ENCODE data around the gene AKT2. TPM values are rescaled to one million over a fixed set of nuclear protein-coding genes. Genes with fewer than 3 reads are reported as not detected.

The AKT2 gene
- total RNA-seq, 1 donor from 2014 or later, result 197 TPM

DNA sequence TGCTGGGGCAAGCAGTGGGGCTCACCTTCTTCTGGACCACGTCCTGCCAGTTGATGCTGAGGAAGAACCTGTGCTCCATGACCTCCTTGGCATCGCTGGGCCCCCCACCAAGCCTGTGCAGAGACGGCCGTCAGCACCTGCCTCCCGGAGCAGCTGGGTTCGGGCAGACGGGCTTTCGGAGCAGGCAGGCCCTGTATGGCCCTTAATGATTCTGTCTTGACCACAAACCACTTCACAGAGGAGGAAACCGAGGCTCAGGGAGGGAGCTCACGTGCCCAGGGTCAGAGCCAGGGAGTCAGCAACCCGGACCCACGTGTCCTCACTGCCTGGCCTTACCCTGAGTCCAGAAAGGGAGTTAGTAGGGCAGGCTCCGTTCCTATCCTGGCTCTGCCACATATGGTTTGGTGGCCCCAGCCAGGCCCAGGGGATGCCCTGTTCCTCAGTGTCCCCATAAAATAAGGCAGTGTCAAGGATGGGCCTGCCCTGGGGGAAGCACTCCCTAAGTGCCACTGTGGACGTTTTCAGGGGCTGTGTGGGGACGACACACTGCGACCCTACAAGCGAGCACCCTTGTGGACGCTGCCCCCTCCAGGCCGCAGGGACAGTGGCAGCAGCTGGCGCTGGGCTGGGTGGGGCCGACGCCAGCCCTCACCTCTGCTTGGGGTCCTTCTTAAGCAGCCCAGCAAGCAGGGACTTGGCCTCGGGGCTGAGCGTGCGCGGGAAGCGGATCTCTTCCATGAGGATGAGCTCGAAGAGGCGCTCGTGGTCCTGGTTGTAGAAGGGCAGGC, 49.7 kb downstream of the AKT2 start:
- DNase-seq, result no peak

DNA sequence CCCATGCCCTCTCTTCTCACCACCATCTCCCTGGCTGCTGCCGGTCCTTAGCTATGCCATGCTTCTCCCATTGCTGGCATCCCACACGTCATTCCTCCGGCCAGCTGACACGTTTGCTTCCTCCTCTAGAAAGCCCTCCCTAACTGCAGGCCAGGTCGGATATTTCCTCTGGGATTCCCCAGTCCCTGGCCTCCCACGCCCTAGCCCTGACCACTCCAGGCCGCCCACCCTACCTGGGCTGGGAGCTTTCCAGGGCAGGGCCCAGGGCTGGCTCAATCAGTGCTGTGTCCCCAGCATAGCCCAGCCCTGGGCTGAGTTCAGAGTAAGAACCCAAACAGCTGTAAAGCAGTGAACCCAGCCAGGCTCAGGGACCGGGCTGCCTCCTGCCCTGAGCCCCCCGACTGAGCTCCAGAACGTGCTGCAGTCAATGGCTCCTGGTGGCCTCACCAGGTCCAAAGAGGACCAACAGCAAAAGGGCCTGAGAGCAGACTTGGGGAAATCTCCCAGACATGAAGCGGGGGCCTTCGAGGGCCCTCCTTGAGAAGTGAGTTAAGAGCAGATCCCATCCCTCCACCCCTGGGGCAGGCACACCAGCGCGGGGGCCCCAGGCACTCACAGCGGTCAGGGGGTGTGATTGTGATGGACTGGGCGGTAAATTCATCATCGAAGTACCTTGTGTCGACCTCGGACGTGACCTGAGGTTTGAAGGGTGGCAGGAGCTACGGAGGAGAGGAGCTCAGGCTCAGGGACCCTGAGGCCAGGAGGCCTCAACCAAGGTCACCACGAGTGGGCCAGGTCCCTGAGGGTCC, 50.5 kb downstream of the AKT2 start:
- H3K4me3 Mint-ChIP-seq (ENCODE audit: unreplicated experiment), result no peak overlapping the region
- H3K27ac Mint-ChIP-seq (ENCODE audit: unreplicated experiment), result no peak overlapping the region
- no peak for DNase-seq
- H3K36me3 Mint-ChIP-seq (ENCODE audit: unreplicated experiment), result no peaks in the 10 kb centered on the region
- H3K4me1 Mint-ChIP-seq (ENCODE audit: low read depth, unreplicated experiment), result peaks cover 5% of the 10 kb centered on the region
- TF ChIP-seq CTCF (IDR thresholded peaks at IDR 0.05; ENCODE audit: partially characterized antibody, unreplicated experiment), result no peak
- no peaks in the 10 kb centered on the region for H3K9me3 Mint-ChIP-seq (ENCODE audit: unreplicated experiment)
- H3K27me3 Mint-ChIP-seq (ENCODE audit: unreplicated experiment), result peaks cover 6% of the 10 kb centered on the region

More for the DNA sequence above, 49.7 kb downstream of the AKT2 start:
- Mint-ChIP-seq H3K36me3 (ENCODE audit: unreplicated experiment) (no peaks in the 10 kb centered on the region), H3K4me1 (ENCODE audit: low read depth, unreplicated experiment) (peaks cover 5% of the 10 kb centered on the region), H3K4me3 (ENCODE audit: unreplicated experiment) (no peak overlapping the region), H3K27me3 (ENCODE audit: unreplicated experiment) (peaks cover 6% of the 10 kb centered on the region), H3K27ac (ENCODE audit: unreplicated experiment) (no peak overlapping the region), H3K9me3 (ENCODE audit: unreplicated experiment) (no peaks in the 10 kb centered on the region)
- TF ChIP-seq CTCF (IDR thresholded peaks at IDR 0.05; ENCODE audit: partially characterized antibody, unreplicated experiment), result no peak

DNA sequence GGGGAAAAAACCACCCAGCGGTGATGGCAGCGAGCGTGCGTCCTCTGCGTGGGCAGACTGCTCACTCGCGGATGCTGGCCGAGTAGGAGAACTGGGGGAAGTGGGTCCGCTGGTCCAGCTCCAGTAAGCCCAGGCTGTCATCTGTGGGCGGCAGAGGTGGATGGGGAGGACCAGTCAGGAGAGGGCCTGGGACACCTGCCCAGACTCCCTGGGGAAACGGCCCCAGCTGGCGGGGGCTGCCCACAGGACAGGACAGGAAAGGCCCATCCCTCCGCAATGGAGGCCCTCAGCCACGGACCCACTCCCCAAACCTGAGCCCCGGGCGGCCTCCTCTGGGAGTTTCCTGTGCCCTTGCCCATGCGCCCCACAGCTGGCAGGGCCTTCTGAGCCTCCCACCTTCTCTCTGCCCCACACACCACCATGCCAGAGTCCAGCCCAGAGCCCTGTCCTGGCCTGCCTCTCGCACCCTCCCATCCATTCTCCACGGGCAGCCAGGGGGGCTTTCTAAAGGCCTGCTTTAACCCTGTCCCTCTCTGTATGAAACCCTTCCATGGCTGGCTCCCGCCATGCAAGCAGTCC, 51.2 kb downstream of the AKT2 start:
- H3K27me3 Mint-ChIP-seq (ENCODE audit: unreplicated experiment), result peaks cover 6% of the 10 kb centered on the region
- no peak for DNase-seq
- H3K9me3 Mint-ChIP-seq (ENCODE audit: unreplicated experiment), result no peaks in the 10 kb centered on the region
- H3K4me1 Mint-ChIP-seq (ENCODE audit: low read depth, unreplicated experiment), result peaks cover 5% of the 10 kb centered on the region
- H3K27ac Mint-ChIP-seq (ENCODE audit: unreplicated experiment), result no peak overlapping the region
- no peak for TF ChIP-seq CTCF (IDR thresholded peaks at IDR 0.05; ENCODE audit: partially characterized antibody, unreplicated experiment)
- no peaks in the 10 kb centered on the region for H3K36me3 Mint-ChIP-seq (ENCODE audit: unreplicated experiment)
- H3K4me3 Mint-ChIP-seq (ENCODE audit: unreplicated experiment), result no peak overlapping the region

DNA sequence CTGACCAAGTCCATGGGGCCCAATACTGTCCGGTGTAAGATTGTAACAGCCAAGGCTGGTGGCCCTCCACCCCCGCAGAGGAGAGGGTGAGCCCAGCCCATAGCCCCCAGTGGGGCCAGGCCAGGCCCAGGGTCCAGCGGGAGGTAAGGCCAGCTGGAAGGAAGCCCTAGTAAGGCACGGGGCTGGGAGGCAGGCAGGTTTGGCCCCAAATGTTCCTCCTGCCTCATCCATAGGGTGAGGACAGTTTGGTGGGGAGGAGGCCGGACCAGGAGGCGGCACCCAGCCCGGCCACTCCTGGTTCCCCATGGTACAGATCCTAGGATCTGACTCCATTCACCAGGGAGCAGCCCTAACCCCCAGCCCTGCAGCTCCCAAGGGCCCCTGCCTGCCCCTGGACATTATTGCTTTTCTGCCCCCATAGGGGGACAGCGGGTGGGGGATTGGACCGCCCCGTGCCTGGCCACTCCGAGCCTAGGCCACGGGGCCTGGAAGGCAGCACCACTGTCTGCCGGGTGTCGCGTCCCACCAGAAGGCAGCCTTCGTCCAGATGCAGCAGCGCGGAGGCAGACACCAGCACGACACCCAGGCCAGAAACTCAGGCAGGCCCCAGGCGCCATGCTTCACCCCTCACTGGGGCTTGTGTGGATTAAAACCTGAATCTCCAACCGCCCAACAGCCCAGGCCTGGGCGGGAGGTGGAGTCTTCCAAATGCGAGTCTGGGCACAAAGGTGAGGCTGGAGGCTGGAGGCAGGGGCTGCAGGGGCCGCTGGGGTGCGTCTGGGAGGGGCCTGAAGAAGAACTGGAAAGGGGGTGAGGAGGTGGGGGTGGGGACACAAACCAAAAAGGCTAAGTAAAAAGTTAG, 52.0 kb downstream of the AKT2 start:
- Mint-ChIP-seq H3K9me3 (ENCODE audit: unreplicated experiment) (no peaks in the 10 kb centered on the region), H3K36me3 (ENCODE audit: unreplicated experiment) (no peaks in the 10 kb centered on the region), H3K4me3 (ENCODE audit: unreplicated experiment) (no peak overlapping the region), H3K27me3 (ENCODE audit: unreplicated experiment) (peaks cover 4% of the 10 kb centered on the region), H3K27ac (ENCODE audit: unreplicated experiment) (no peak overlapping the region), H3K4me1 (ENCODE audit: low read depth, unreplicated experiment) (peaks cover 5% of the 10 kb centered on the region)
- no peak for TF ChIP-seq CTCF (IDR thresholded peaks at IDR 0.05; ENCODE audit: partially characterized antibody, unreplicated experiment)
- DNase-seq, result no peak

Data from glutamatergic neuron (in vitro differentiated cells).